ENCODE measurements around the gene HTT.

Gene HTT

DNA sequence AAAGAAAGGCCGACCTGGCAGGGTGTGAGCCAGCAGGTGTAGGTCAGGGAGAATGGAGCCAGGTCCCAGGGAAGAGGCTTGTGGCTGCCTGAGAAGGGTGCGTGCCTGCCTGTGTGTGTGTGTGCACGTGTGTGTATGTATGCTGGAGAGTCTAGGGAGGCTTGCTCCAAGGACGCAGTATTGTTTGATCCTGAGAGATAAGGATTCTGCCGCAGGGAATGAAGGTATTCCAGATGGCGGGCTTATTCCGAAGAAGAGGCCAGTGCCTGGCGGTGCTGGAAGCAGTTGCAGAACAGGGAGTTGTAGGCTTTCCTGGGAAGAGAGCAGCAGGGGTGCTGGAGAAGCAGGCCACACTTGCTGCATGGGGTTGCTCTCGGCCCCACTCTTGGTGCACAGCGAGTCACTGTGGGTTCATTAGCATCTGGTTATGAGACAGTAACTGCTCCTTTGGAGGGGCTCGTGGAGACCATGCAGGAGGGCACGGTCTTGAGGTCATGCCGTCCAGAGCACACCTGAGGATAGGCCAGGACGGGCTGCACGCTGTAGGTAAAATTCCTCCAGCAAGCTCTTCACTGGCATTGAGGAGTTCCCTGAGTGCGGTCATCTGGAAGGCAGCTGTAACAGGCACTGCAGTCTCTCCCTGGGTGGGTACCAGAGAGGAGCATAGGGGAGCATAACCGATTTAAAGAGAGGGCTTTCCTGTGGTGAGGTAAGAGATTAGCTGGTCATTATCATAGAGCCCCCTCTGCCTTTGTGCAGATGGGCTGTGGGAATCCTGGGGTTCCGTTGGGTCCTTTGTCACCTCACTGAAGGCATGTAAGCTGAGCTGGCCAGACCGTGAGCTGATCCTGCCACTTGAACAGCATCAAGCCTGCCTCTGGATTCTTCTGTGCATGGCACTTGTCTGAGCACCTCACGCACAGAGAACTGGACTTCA, 144.6 kb downstream of the HTT start:
- no peak for DNase-seq (ENCODE audit: low read depth)

DNA sequence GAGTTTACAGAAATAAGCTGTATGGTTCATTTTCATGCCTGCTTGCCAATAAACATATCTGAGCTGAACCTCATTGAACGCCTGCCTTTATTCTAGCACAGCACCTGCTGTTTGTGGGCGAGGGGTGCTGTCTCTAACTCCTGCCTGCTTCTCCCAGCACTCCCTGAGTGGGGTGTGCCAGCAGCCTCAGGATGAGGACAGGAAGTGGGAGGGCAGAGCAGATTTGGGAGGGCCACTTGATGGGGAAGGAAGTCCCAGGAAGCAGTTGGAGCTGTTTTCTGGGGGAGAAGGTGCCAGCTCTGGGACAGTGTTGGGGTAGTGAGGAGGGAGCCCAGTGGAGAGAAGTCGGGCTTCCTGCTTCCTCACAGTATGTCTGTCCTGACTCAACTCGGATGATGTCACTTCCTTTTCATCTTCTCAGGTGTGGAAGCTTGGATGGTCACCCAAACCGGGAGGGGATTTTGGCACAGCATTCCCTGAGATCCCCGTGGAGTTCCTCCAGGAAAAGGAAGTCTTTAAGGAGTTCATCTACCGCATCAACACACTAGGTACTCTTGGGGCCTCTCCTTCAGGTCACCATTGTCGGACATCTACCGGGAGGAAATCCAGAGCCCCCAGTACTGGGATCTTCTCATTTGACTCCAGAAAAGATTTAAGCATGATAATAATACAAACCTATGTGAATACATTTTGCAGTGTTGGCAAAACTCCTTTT, 145.4 kb downstream of the HTT start:
- DNase-seq (ENCODE audit: low read depth) = no peak

DNA sequence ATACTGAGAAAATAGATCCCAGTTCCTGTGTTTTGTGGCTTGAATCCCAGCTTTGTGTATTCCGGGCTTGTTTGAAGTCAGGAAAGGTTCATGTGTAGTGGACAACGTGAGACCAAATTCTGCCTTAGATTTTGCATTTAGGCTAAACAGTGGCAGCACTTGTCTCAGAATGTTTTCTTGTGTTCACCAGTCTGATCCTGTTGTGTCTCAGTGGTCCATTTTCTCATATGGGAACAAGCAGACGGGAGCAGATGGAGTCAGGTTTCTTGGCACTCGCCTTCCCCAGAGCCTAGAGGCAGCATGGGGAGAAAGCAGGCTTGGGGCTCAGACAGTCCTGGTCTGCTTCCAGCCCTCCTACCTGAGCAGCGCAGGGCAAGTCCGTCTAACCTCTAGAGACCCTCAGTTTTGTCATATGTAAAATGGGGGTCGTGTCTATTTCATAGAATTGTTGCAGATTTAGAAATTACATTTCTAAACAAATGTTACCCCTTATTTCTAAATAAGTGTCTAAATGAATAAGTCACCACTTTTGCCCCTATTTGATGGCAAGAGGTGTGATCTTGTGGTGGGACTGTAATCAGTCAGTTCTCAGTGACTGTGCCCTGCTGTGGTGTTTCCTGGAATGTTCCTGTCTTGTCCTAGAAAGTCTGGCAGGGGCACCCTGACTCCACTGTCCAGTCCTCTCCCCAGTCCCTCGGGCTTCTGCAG, 146.1 kb downstream of the HTT start:
- no peak for DNase-seq (ENCODE audit: low read depth)

DNA sequence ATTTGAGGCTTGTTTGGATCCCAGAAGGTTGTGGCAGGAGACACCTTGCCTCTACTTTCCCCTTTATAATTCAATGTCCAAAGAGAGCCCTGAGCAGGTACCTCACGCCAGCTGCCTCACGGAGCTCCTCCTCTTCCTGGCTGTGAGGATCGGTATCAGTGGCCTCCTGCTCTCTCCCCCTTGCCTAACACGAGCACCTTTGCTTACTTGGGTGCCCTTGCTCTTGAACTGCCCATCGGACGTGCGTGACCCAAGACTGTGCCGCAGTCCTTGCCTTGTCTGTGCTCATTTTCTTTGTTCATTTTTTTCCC, 146.7 kb downstream of the HTT start:
- DNase-seq (ENCODE audit: low read depth) = no peak

DNA sequence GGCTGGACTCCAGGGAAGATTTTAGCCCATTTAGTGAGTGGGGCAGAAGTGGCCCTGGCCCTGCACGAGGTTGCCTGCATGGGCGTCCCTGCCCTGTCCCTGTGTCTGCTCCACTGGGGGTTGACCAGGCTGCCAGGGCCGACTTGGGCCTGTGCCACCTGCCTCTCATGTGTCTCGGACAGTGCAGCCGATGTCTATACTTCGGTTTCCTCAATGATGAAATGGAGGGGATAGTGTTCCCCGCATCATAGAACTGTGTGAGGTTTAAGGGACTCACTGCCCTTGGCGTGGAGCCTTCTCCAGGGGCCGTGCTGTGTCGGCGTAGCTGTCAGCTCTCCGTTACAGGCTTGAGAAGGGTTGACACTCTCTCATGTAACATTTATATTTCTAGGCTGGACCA, 147.5 kb downstream of the HTT start:
- no peak for DNase-seq (ENCODE audit: low read depth)

DNA sequence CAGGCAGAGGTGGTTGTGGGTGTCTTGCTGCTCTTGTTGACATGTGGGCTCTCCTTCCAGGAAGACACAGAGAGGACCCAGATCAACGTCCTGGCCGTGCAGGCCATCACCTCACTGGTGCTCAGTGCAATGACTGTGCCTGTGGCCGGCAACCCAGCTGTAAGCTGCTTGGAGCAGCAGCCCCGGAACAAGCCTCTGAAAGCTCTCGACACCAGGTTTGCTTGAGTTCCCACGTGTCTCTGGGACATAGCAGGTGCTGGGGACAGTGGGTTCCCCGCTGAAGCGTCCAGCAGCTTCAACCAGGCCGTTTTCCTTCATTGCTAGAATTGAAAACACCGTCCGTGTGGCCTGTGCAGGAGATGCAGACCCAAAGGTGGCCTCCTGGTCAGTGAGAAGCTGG, 148.9 kb downstream of the HTT start:
- DNase-seq (ENCODE audit: low read depth) = no peak

DNA sequence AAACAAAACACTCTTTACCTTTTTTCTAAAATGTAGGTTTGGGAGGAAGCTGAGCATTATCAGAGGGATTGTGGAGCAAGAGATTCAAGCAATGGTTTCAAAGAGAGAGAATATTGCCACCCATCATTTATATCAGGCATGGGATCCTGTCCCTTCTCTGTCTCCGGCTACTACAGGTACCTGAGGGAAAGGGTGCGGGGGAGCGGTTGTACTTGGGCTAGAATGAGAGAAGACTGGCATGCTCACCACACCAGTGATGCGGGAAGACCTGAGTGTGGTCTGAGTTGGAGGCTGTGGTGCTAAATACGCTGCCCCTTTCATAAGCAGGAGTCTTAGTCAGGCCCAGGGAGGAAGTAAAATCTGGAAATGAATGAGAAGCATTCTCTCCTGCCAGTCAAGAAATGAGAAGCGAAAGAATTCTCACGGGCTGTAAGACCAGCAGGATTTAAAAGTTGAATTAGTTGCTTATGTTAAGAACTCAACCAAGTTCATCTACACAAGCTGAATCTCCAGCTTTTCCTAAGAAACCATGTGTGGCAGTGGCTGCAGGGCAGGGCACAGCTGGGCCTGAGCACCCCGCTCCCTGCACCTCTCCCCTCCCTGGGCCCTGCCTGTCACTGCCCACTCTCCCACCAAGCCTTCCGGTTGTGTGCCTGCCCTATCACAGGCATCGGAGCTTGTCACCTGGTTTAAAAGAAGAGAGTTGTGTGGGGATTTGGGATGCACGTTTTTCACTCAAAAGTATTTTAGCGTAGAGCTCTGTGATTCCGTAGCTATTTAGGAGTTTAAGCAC, 149.7 kb downstream of the HTT start:
- DNase-seq (ENCODE audit: low read depth) = no peak

DNA sequence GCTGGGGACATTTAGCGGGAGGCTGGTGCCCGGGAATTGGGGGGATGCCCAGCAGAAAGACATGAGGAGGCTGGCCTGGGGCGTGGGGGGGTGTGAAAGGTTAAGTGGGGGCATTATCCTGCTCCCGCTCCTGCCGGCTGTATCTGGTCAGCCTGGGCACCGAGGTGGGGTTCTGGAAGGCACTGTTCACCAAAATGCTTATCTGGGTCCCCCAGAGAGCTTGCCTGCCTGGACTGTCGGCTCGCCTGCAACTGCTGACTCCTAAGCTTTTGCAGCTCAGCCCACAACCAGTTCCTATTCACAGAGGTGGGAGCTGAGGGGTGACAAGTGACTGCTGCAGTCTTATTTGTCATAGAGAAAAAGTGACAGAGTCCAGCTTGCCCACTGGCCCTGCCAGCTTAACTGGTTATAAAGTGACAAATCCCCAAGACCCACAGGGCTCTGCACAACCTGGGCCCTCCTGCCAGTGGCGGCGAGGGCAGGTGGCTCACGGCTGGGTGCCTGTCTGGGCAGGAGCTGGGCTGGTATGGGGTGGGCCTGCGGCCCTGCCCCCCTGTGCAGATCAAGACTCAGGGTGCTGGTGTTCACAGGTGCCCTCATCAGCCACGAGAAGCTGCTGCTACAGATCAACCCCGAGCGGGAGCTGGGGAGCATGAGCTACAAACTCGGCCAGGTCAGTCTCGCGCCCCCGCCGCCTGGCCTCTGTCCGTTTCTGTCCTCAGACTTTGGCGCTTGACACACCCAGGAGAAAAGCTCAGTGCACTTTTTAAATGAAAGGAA, 150.8 kb downstream of the HTT start:
- no peak for DNase-seq (ENCODE audit: low read depth)

DNA sequence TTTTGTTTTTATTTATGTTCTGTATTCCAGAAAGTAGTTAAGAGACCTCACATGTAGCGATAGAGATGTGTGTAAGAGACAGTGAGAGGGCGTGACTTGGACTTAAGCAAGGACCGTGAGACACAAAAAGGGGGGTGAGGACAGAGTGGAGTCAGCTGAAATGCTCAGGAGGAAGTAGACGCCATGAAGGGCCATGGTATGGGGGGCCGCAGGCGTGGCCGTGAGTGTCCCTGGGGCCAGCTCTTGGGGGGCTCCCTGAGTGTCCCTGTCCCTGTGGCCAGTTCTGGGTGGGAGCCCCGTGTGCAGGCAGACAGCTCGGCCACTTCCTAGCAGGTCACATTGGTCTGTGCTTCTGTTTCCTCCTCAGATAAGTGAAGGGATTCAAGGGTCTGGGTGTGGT, 151.5 kb downstream of the HTT start:
- no peak for DNase-seq (ENCODE audit: low read depth)

DNA sequence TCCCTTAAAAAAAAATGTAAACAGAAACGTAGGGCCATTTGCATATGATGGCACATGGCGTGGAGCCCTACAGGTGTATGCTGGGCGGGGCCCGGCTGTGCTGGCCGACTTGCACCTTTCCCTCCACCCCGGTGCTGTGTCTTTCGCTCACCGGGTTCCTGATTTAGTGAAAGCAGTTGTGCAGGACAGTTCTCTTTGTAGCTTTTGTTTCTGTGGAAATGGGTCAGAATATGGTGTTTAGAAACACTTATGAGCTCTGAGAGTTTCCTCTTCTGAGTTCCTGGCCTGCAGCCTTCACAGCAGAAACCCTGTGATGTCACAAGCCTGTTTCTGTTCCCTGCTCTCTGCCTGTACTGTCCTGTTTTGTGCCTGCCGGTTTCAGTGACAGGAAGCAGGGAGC, 152.0 kb downstream of the HTT start:
- DNase-seq (ENCODE audit: low read depth) = no peak

DNA sequence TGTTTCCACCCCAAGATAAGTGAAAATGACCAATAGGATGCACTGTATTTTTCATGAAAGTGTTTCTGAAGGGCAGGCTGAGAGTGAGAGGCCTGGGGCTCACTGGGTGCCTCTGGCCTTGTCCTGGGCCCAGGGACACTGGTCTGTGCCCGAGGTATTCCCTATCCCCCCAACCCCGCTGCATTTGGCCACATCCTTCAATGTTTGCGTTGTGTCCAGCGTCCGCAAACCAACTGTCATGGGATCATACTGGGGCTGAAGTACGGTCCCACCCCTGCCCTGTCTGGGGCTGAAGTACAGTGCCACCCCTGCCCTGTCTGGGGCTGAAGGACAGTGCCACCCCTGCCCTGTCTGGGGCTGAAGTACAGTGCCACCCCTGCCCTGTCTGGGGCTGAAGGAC, 152.5 kb downstream of the HTT start:
- DNase-seq (ENCODE audit: low read depth) = no peak

DNA sequence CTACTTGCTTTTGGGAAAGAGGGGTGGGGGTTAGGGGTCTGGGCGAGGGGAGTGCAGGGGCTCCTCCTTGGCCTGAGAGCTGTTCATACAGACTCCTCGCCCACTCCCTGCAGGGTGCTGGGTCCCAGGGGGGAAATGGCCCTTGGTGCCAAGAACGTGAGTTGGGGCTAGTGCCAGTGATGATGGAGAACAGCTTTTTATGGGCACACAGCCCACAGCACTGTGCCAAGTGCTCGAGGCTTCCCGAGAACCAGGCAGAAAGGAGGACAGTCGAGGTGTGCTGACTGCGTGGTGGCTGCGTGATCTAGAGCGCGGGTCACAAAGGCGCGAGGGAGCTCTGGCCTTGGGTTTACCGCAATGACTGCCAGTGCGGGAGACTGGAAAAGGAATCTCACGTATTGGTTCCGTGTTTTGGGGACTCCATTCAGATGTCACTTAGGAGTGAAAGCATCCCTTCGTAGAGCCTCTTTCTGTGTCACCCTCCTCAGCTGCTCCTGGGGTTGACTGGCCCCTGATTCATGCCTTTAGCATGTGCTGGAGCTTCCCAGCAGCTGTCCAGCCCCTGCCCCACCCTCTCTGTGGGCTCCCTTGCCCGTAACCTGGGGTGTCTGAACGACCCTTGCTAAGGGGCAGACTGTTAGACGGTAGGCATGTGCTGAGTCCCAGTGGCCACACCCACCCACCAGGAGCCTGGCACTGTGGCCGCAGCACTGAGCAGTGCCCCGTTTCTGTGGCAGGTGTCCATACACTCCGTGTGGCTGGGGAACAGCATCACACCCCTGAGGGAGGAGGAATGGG, 153.6 kb downstream of the HTT start:
- no peak for DNase-seq (ENCODE audit: low read depth)

DNA sequence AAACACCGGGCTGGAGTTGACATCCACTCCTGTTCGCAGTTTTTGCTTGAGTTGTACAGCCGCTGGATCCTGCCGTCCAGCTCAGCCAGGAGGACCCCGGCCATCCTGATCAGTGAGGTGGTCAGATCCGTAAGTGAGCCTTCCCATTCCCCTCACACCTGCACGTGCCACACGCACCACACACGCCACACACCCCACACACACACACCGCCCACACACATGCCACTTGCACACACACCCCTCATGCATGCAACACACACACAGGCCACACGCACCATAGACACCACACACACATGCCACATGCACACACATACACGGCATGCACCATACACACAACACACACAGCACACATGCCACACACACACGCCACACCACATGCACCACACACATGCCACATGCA, 154.4 kb downstream of the HTT start:
- DNase-seq (ENCODE audit: low read depth) = no peak

DNA sequence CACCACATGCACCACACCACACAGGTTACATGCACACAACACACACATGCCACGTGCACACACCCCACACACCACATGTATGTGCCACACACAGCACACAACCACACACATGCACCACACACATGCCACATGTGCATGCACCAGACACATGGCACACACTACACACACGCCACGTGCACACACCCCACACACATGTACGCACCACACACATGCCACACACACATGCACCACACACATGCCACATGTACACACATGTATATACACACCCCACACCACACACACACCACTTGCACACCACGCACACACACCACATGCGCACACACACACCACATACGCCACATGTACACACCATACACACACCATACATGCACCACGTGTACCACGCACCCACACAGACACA, 154.8 kb downstream of the HTT start:
- DNase-seq (ENCODE audit: low read depth) = no peak

DNA sequence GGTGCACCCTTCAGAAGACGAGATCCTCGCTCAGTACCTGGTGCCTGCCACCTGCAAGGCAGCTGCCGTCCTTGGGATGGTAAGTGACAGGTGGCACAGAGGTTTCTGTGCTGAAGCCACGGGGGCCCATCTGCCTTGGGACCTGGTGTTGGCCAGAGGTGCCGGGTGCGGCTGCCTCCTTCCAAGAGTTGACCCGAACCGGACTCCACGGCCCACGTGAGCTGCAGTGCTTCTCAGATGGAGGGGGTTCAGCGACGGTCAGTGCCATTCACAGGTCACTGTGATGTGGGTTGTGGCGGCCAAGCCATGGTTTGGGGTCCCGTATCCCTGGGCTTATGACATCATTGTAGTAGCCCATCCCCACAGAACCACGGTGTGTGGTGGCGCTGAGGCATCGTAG, 155.5 kb downstream of the HTT start:
- DNase-seq (ENCODE audit: low read depth) = no peak

DNA sequence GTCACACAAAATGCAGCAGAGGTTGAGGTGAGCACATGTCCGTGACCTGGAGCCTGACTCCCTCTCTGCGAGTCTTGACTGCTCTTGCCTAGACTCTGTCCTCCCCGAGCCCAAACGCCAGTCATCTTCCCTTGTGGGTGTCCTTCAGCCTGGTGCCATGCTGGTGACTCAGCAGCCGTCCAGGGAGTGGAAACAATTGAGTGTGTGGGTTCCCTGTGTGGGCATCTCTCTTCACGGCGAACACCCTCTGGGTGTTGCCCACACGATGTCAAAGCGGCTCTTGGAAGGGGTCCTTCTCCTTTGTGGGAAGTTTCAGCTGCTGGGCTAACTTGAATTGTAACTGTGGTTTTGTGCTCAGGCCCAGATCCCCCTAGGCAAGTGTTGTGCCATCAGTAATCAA, 157.0 kb downstream of the HTT start:
- DNase-seq (ENCODE audit: low read depth) = no peak

DNA sequence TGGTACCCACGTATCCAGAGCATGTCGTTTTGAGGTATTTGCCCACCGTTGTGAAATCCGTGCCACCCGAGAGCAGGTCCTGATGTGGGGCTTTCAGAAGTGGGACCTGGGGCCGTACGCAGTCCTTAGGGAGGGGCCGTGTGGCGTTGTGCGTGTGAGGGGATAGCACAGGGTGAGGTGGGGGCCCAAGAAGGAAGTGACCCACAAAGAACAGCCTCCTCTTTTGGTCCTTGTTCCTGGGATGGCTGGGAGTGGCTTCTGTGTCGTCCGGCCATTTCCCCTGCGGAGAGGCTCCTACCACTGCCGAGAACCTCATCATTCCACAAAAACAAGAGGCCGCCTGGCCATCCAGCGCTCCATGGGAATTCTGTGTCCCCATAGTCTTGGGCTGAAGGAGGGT, 157.5 kb downstream of the HTT start:
- no peak for DNase-seq (ENCODE audit: low read depth)

DNA sequence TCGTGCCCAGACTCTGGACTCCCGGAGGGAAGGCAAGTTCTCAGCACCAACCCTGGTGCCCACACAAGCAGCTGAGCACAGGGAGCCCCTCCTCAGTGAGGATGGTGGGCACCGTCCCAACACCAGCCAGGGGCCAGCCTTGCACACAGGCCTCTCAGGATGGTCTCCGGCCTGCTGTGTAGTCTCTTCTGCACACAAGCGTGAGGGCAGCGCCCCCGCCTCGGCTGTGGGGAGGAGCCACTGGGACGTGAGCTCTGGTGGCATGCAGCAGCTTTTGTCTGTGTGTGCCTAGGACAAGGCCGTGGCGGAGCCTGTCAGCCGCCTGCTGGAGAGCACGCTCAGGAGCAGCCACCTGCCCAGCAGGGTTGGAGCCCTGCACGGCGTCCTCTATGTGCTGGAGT, 158.4 kb downstream of the HTT start:
- no peak for DNase-seq (ENCODE audit: low read depth)

DNA sequence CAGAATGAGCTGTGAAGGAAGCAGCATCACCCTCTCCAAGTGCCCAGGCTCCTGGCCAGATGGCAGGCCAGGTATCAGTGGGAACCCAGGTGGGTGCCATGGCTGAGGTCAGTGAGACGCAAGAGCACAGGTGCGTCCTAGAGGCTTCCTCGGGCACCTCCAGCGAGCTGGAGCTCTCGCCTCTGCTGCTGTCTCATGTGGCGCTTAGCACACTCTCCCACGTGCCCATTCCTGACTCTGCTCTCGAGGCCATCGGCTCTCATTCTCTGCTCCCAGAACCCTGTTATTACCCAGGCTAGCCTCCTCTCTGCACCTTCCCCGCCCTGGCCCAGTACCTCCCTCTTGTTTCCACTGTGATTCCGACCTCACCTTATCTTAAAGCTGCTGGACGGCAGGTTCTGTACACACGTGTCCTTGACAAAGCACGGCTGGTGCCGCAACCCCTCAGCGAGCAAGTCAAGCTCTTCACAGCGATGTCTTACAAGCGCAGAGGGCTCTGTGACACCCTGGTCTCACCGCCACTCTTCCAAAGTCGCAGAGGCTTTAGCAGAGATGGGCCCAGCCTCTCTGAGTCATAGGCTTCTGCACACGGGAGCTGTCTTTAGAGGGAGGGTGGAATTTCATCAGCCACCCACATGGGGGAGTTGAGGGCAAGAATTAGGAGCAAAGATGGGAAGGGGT, 159.1 kb downstream of the HTT start:
- DNase-seq (ENCODE audit: low read depth) = no peak

Data from stimulated activated CD8-positive, alpha-beta memory T cell treated with anti-CD3 and anti-CD28 coated beads, Interleukin-15, amount 100 ng/mL, for 24 hours (primary cell).